H1 (cell line): ENCODE data around the gene SUSD1. TPM values are rescaled to one million over a fixed set of nuclear protein-coding genes. Genes with fewer than 3 reads are reported as not detected.

Source experiments
- CTCF ChIA-PET: fragments of 300-600 bp; sonication (Branson Sonifier 250); formaldehyde crosslinking; loops from one replicate; lab custom pipeline; 2021; ENCODE audit not compliant: partially characterized antibody; lab: Charles Lee
- POLR2A ChIA-PET: fragments of 300-600 bp; sonication (Branson Sonifier 250); formaldehyde crosslinking; loops from one replicate; lab custom pipeline; 2021; ENCODE audit warnings: inconsistent platforms; ENCODE audit not compliant: partially characterized antibody; lab: Charles Lee
- DNase-seq, 2 experiments: peaks; one replicate each; pipeline versions ENCODE4 v3.0.0 to v3.0.0-alpha.2; 2010 to 2022; ENCODE audit warnings: low spot score in 2 of 2, low read depth in 1 of 2, mixed read lengths in 1 of 2
- FAIRE-seq: peaks from 2 replicates; lab custom pipeline; 2011; peaks lifted over from hg19 to GRCh38; lab: Jason Lieb, UNC
- H2AFZ ChIP-seq: 2 replicates; pipeline ENCODE4 v1.8.1; 2012; ENCODE audit warnings: low read length, inconsistent platforms
- H2AK5ac ChIP-seq: 2 replicates; pipeline ENCODE4 v1.6.1; 2013; ENCODE audit warnings: low read depth, low read length
- H2BK120ac ChIP-seq: replicated peaks from 2 replicates; pipeline ENCODE3; 2013; ENCODE audit warnings: low read depth, low read length, inconsistent platforms
- H2BK12ac ChIP-seq: 2 replicates; pipeline ENCODE4 v1.6.1; 2013; ENCODE audit warnings: low read depth, low read length
- H2BK15ac ChIP-seq: 2 replicates; pipeline ENCODE4 v1.6.1; 2013; ENCODE audit warnings: low read length
- H2BK20ac ChIP-seq: 2 replicates; pipeline ENCODE4 v1.6.1; 2013; ENCODE audit warnings: low read length
- H2BK5ac ChIP-seq: 2 replicates; pipeline ENCODE4 v1.6.1; 2013; ENCODE audit warnings: low read depth, low read length
- H3K14ac ChIP-seq: 2 replicates; pipeline ENCODE4 v1.6.1; 2013; ENCODE audit warnings: inconsistent platforms; ENCODE audit not compliant: insufficient read length
- H3K18ac ChIP-seq: 2 replicates; pipeline ENCODE4 v1.6.1; 2013; ENCODE audit warnings: low read length; ENCODE audit errors: extremely low read depth
- H3K23ac ChIP-seq: 2 replicates; pipeline ENCODE4 v1.6.1; 2013; ENCODE audit warnings: inconsistent platforms; ENCODE audit not compliant: insufficient read length
- H3K23me2 ChIP-seq: 2 replicates; pipeline ENCODE4 v1.6.1; 2013; ENCODE audit warnings: low read depth, low read length
- H3K27ac ChIP-seq: 2 replicates; pipeline ENCODE4 v1.6.1; 2011; ENCODE audit warnings: low read depth, low read length, inconsistent platforms
- H3K27me3 ChIP-seq, 4 experiments: replicated peaks in 1 of 4; 1 replicate in 1 of 4; 2 replicates in 3 of 4; pipeline versions ENCODE4 v1.6.1 to v1.8.1; 2011 to 2013; ENCODE audit warnings: low read length in 3 of 4, mild to moderate bottlenecking in 3 of 4, inconsistent platforms in 2 of 4, mixed read lengths in 2 of 4, moderate library complexity in 1 of 4; ENCODE audit not compliant: control insufficient read depth in 3 of 4, insufficient read depth in 3 of 4; ENCODE audit errors: extremely low read depth in 1 of 4
- H3K36me3 ChIP-seq, 4 experiments: 2 replicates each; pipeline versions ENCODE4 v1.6.1 to v1.8.1; 2011 to 2013; ENCODE audit warnings: mild to moderate bottlenecking in 4 of 4, low read length in 3 of 4, moderate library complexity in 2 of 4, control low read depth in 1 of 4, inconsistent platforms in 1 of 4; ENCODE audit not compliant: insufficient read depth in 4 of 4, control insufficient read depth in 2 of 4
- H3K4ac ChIP-seq: replicated peaks from 2 replicates; pipeline ENCODE3; 2013; ENCODE audit warnings: low read length, low read depth, mixed read lengths, inconsistent platforms; ENCODE audit not compliant: insufficient read length
- H3K4me1 ChIP-seq, 4 experiments: replicated peaks in 1 of 4; 1 replicate in 1 of 4; 2 replicates in 3 of 4; pipeline versions ENCODE4 v1.6.1 to v1.8.1; 2011 to 2013; ENCODE audit warnings: low read length in 3 of 4, inconsistent platforms in 2 of 4, mixed read lengths in 1 of 4; ENCODE audit not compliant: insufficient read depth in 4 of 4, control insufficient read depth in 3 of 4
- H3K4me2 ChIP-seq, 2 experiments: 2 replicates each; pipeline versions ENCODE4 v1.6.1 to v1.8.1; 2011 to 2013; ENCODE audit warnings: low read depth in 2 of 2, low read length in 2 of 2, control low read depth in 1 of 2, inconsistent platforms in 1 of 2, mild to moderate bottlenecking in 1 of 2; ENCODE audit not compliant: insufficient read depth in 1 of 2
- H3K4me3 ChIP-seq, 4 experiments: fragments of 200-600, 300-600 bp in 1 of 4; sonication (generic), shearing (Covaris generic), sonication (Bioruptor Twin) in 1 of 4; 2 replicates each; pipeline versions ENCODE4 v1.5.1 to v1.8.1; 2011 to 2016; ENCODE audit warnings: low read length in 4 of 4, low read depth in 3 of 4, control low read depth in 2 of 4, inconsistent platforms in 2 of 4, mild to moderate bottlenecking in 2 of 4, mixed read lengths in 1 of 4, moderate library complexity in 1 of 4; ENCODE audit not compliant: insufficient read depth in 2 of 4; ENCODE audit errors: extremely low read depth in 1 of 4
- H3K56ac ChIP-seq: replicated peaks from 2 replicates; pipeline ENCODE3; 2013; ENCODE audit warnings: low read depth, mild to moderate bottlenecking, mixed read lengths, low read length, inconsistent platforms; ENCODE audit not compliant: insufficient read length
- H3K79me1 ChIP-seq: 2 replicates; pipeline ENCODE4 v1.6.1; 2013; ENCODE audit warnings: low read depth, low read length, control low read depth
- H3K79me2 ChIP-seq, 2 experiments: 2 replicates each; pipeline versions ENCODE4 v1.6.1 to v1.8.1; 2012 to 2013; ENCODE audit warnings: low read length in 2 of 2, mild to moderate bottlenecking in 2 of 2, inconsistent platforms in 1 of 2; ENCODE audit not compliant: insufficient read depth in 2 of 2, control insufficient read depth in 1 of 2
- H3K9ac ChIP-seq, 4 experiments: replicated peaks in 1 of 4; 1 replicate in 1 of 4; 2 replicates in 3 of 4; pipeline versions ENCODE4 v1.6.1 to v1.8.1; 2011 to 2013; ENCODE audit warnings: low read depth in 3 of 4, low read length in 3 of 4, control low read depth in 2 of 4, mild to moderate bottlenecking in 2 of 4, moderate library complexity in 2 of 4, inconsistent platforms in 1 of 4; ENCODE audit errors: extremely low read depth in 1 of 4
- H3K9me3 ChIP-seq, 2 experiments: 2 replicates each; pipeline versions ENCODE4 v1.6.1 to v1.8.1; 2012 to 2013; ENCODE audit warnings: mild to moderate bottlenecking in 2 of 2, moderate library complexity in 2 of 2, control low read depth in 1 of 2, inconsistent platforms in 1 of 2, low read depth in 1 of 2, low read length in 1 of 2, mixed read lengths in 1 of 2; ENCODE audit not compliant: insufficient read depth in 2 of 2
- H4K20me1 ChIP-seq, 2 experiments: replicated peaks in 1 of 2; 2 replicates each; pipeline versions ENCODE3 to v1.8.1; 2011 to 2013; ENCODE audit warnings: inconsistent platforms in 2 of 2, low read length in 2 of 2, mild to moderate bottlenecking in 1 of 2; ENCODE audit not compliant: insufficient read depth in 2 of 2, control insufficient read depth in 1 of 2
- H4K5ac ChIP-seq: 2 replicates; pipeline ENCODE4 v1.6.1; 2013; ENCODE audit warnings: low read length, low read depth, mixed read lengths, inconsistent platforms; ENCODE audit not compliant: insufficient read length
- H4K8ac ChIP-seq: 2 replicates; pipeline ENCODE4 v1.8.0; 2013; ENCODE audit warnings: mild to moderate bottlenecking, moderate library complexity, low read length, inconsistent platforms; ENCODE audit not compliant: insufficient read depth; ENCODE audit errors: extremely low read depth
- H4K91ac ChIP-seq: replicated peaks from 2 replicates; pipeline ENCODE3; 2013; ENCODE audit warnings: low read length, mixed read lengths, inconsistent platforms; ENCODE audit not compliant: insufficient read length
- JUN ChIP-seq: IDR thresholded peaks from 2 replicates; pipeline ENCODE4 v1.6.1; 2011; ENCODE audit warnings: low read depth, mild to moderate bottlenecking, improper control_type of control experiment, low read length
- POU5F1 ChIP-seq: IDR thresholded peaks from 2 replicates; pipeline ENCODE4 v1.6.1; 2011; ENCODE audit warnings: low read depth, mild to moderate bottlenecking, low read length, moderate library complexity
- SAP30 ChIP-seq: fragments of 300-600 bp; sonication (generic); IDR thresholded peaks from 2 replicates; pipeline ENCODE4 v1.7.1; 2012; ENCODE audit warnings: low read length, moderate library complexity, mild to moderate bottlenecking, inconsistent platforms; ENCODE audit not compliant: insufficient read depth, insufficient replicate concordance
- WGBS, 2 experiments: shearing (Covaris generic) in 1 of 2; methylation state at CpG; one replicate each; pipeline versions ENCODE4 v1.1.6 to v1.1.7; 2013 to 2015; ENCODE audit warnings: low lambda C conversion rate in 2 of 2, mixed read lengths in 2 of 2, inconsistent platforms in 1 of 2, low coverage in 1 of 2, missing lambda C conversion rate in 1 of 2; ENCODE audit not compliant: insufficient replicate concordance in 2 of 2, insufficient coverage in 1 of 2, insufficient read length in 1 of 2; ENCODE audit errors: extremely low coverage in 1 of 2, missing lambda C conversion rate in 1 of 2; 5-methylcytosine and 5-hydroxymethylcytosine counted together
- polyA plus RNA-seq, 7 experiments: library from polyadenylated mRNA; depleted of rRNA in 3 of 7; stranded (reverse) in 5 of 7; unstranded in 2 of 7; fragments of >200 nt in 5 of 7; fragments of 200-250 nt in 2 of 7; gene quantifications; 1 replicate in 5 of 7; 2 replicates in 1 of 7; 4 replicates in 1 of 7; pipeline versions ENCODE4 v1.2.1 to v1.2.3, GENCODE V29; 2011 to 2013; ENCODE audit warnings: missing spikeins in 2 of 7, mixed read lengths in 2 of 7
- total RNA-seq: library from RNA; stranded (reverse); fragmentation: NEBNext Ultra II Directional; extraction: Animal tissue kit (Norgen Biotek cat#: 25700); gene quantifications from 2 replicates; pipeline ENCODE4 v1.2.1, GENCODE V29; 2021

SUSD1 gene
- total and polyA plus RNA-seq, 2 of the 8 experiments (the other 6 are each of a cell fraction or from before 2014, with no cell fraction given) = 2.8 to 7.2 TPM

DNA sequence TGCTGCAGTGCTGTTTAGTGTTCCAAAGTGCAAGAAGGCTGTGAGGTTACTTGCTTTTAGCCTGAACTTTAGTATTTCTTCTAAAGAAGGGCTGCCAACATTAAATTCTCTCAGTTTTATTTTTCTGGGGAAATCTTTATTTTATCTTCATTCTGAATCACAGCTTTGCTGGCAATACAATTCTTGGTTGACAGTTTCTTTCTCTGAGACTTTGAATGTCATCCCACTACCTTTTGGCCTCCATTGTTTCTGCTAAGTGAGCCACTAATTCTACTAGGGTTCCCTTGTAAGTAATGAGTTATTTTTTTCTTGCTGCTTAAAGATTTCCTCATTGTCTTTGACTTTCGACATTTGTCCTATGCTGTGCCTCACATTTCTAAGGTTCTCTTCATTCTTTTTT, 32.4 kb upstream of the SUSD1 start:
- H3K9ac ChIP-seq = no peak overlapping the region
- no peaks in the 10 kb centered on the region for H3K27me3 ChIP-seq
- no peak overlapping the region for H3K23ac ChIP-seq
- no peak overlapping the region for H2AFZ ChIP-seq
- H2BK12ac ChIP-seq = no peak overlapping the region
- no peaks in the 10 kb centered on the region for H4K20me1 ChIP-seq
- H3K18ac ChIP-seq = no peak overlapping the region
- no peak overlapping the region for H2BK5ac ChIP-seq
- ChIA-PET CTCF (interaction anchor here (1.0 kb wide), 1 partner anchor 18 kb away, joined by 3 read pairs; no protein-coding TSS in a partner anchor), POLR2A (no interaction called here)
- H3K9me3 ChIP-seq = no peaks in the 10 kb centered on the region
- H3K4me1 ChIP-seq = no peaks in the 10 kb centered on the region
- FAIRE-seq (no peak), DNase-seq (no peak)
- no peak overlapping the region for H2BK15ac ChIP-seq
- H3K56ac ChIP-seq = no peak overlapping the region
- H3K14ac ChIP-seq = no peak overlapping the region
- H2AK5ac ChIP-seq = no peak overlapping the region
- no peak overlapping the region for H3K4ac ChIP-seq
- H3K79me1 ChIP-seq = no peaks in the 10 kb centered on the region
- H3K79me2 ChIP-seq = no peaks in the 10 kb centered on the region
- no peak overlapping the region for H3K4me2 ChIP-seq
- H4K5ac ChIP-seq = no peak overlapping the region
- 90% methylated on average over 1 of the region's 1 CpG; no CpG with 5 or more reads in 1 of the 2 experiments for whole genome bisulfite sequencing, 2 experiments
- H4K8ac ChIP-seq = no peak overlapping the region
- no peak overlapping the region for H2BK20ac ChIP-seq
- H4K91ac ChIP-seq = no peak overlapping the region
- H3K36me3 ChIP-seq = peaks cover 0 to 3% (median 1%) of the 10 kb centered on the region in 4 experiments; a peak in 2 of 8 replicates
- H3K4me3 ChIP-seq = no peak overlapping the region
- no peak overlapping the region for H3K27ac ChIP-seq
- H2BK120ac ChIP-seq = no peak overlapping the region
- H3K23me2 ChIP-seq = no peaks in the 10 kb centered on the region
- TF ChIP-seq SAP30 (no peak), POU5F1 (no peak), JUN (no peak)
